AG20443 (cell line): ENCODE results near the gene ZNF331.

Experiments
- DNase-seq: peaks from one replicate; pipeline ENCODE4 v3.0.0; 2012; ENCODE audit warnings: low spot score, mixed read lengths

Gene ZNF331

GRCh38 chr19:53520547-53521372 is 17.2 kb upstream of the ZNF331 start:
- peak; percentile 97 for DNase-seq

- DNase-seq, result no peak
Observed at GRCh38 chr19:53521373-53522202, 16.4 kb upstream of the ZNF331 start.

DNA sequence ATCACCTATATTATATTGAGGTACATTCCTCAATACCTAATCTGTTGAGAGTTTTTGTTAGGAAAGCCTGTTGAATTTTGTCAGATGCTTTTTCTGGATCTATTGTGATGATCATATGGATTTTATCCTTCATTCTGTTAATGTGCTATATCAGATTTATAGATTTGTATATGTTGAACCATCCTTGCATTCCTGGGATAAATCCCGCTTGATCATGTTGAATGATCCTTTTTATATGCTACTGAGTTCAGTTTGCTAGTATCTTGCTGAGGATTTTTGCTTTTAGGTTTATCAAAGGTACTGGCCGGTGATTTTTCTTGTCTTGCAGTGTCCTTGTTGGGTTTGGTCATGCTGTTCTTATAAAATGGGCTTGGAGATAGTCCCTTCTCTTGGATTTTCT is 12.0 kb upstream of the ZNF331 start:
- DNase-seq, result no peak

GRCh38 chr19:53530622-53531021 is 7.3 kb upstream of the ZNF331 start:
- no peak for DNase-seq

- no peak for DNase-seq
Observed at GRCh38 chr19:53531457-53531856, 6.5 kb upstream of the ZNF331 start.

GRCh38 chr19:53532362-53532761 is 5.6 kb upstream of the ZNF331 start:
- no peak for DNase-seq

- DNase-seq, result no peak
Observed at GRCh38 chr19:53536225-53536548, 1.8 kb upstream of the ZNF331 start.

DNA sequence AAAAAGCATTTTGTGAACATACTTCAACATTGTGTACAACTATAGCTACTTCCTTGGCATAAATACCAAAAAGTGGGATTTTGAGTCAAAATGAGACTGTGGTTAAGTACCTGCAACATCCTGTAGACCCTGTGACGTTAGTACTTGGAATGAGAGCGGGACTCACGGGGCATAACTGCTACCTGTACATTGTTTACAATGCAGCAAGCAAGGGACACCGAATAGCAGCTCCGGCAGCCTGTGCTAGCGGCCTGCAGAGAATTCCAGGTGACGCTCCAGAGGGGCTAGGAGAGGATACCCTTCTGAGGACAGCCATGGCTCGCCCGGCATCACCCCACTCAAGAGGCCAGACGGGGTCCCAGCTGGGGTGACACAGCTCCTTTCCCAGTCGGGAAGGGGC is 824 bp upstream of the ZNF331 start:
- no peak for DNase-seq

DNA sequence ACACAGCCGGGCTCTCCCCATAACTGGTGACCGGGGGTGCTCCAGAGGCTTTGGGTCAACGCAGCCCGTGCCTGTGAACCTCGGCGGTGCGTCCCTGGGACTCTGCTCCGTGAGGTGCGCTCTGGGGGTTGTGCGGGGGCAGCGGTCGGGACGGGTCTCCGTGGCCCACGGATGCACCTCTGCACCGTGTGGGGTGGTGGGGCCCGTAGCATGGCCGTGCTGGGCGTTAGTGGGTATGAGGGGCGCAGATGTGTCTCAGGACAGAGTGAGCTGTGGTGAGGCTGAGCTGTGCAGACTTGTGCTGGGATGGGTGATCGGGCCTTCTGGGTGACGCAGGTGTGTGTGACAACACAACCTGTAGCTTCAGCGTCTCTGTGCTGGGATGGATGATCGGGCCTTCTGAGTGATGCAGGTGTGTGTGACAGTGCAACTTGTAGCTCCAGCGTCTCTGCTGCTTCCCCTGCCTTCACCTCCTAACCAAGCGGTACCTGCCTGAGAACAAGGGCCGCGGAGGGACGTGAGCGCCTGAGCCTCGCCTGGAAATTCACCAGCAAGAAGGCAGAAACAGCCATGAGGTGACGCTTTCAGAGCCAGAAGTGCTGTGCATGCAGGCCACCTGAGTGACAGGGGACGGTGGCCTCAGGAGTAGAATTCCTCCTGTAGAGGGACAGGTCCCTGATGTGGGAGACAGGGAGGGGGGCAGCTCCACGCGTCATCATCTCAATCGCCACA is 599 bp downstream of the ZNF331 start:
- no peak for DNase-seq

DNA sequence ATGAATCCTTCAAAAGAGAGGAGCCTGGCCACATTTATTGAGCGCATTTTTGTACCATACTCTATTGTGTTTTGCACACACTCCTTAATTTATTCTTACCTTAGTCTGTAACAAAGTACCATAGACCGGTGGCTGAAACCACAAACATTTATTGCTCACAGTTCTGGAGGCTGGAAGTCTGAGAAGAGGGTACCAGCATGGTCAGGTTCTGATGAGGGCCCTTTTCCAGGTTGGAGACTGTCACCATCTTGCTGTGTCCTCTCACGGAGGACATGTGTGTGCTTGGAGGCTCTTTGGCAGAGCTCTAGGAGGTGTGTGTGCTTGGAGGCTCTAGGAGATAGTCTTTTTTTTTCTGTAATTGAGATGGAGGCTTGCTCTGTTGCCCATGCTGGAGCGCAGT is 2.1 kb downstream of the ZNF331 start:
- no peak for DNase-seq

- DNase-seq, result no peak
Observed at GRCh38 chr19:53541971-53542370, 4.0 kb downstream of the ZNF331 start.

DNA sequence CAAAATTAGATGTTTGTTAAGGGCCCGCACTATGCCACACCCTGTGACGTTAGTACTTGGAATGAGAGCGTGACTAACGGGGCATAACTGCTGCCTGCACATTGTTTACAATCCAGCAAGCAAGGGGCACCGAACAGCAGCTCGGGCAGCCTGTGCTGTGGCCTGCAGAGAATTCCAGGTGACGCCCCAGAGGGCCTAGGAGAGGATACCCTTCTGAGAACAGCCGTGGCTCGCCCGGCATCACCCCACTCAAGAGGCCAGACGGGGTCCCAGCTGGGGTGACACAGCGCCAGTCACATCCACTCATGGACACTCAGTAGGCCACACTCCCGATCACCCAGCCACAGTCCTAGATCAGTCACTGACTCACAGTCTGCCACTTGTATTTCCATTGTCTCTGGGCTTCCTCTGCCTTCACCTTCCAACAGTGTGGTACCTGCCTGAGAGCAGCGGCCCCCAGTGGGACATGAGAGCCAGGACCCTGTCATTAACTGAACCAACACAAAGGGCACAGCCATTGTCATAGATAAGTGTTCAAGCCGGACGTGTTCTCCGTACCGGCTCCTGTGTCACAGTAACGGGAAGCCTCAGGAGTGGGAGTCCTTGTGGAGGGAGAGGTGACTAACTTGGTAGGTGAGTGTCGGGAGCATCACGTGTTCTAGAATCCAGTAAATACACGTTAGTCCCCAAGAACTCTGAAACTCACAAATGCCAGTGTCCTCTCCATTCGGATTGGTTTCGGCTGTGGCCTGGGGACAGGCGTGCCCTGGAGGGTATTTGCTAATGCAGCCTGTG is 7.5 kb downstream of the ZNF331 start:
- DNase-seq, result peak; percentile 70

DNA sequence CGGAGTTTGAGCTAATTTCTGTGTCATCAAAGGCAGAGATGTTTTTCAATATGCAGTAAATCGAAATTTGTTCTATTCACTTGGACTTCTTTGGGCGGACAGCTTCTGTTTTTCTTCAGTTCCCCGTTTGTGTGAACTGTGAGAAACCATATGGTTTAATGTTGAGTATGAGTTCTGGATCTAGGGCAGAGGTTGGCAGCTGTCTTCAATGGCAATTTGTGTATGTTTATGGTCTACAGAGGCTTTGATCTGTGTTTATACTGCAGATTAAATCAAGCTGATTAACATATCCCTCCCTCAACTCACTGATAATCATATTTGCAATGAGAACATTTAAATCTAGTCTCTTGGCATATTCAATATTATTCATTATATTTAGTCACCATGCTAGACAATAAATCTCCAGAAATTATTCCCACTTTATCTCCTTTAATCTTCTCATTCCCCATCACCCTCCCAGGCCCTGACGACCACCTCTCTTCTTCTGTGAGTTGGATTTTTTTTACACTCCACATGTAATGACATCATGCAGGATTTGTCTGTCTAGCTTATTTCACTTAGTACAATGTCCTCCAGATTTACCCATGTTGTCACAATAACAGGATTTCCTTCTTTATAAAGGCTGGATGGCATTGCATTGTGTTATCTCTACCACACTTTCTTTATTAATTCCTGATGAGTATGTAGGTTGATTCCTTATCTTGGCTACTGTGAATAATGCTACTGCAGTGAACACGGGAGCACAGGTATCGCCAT is 9.0 kb downstream of the ZNF331 start:
- DNase-seq, result no peak

GRCh38 chr19:53549340-53549739 is 11.4 kb downstream of the ZNF331 start:
- peak; percentile 58 for DNase-seq

DNA sequence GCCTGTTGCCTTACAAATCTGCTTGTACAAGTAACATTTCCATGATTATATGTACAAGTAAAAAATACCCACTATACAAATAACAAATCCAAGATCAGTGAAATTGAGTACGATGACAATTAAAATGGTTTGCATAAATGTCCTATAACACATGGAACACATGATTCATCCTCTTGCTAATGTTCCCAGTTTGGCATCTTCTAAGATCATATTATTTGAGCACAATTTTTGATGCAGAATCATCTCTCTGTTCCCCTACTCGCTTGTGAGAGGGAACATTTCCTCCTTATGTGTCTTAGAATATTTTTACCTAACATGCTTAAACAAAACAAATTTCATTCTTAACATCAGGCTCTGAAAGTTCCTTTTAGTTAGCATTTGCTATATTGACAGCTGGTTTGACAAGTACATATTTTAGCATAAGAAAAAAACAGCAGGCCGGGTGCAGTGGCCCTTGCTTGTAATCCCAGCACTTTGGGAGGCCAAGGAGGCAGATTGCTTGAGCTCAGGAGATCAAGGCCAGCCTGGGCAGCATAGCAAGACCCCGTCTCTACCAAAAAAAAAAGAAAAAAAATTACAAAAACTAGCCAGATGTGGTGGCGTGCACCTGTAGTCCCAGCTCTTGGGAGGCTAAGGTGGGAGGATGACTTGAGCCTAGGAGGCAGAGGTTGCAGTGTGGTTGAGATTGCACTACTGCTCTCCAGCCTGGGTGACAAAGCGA is 14.2 kb downstream of the ZNF331 start:
- no peak for DNase-seq

GRCh38 chr19:53553156-53553555 is 15.2 kb downstream of the ZNF331 start:
- DNase-seq, result no peak

DNA sequence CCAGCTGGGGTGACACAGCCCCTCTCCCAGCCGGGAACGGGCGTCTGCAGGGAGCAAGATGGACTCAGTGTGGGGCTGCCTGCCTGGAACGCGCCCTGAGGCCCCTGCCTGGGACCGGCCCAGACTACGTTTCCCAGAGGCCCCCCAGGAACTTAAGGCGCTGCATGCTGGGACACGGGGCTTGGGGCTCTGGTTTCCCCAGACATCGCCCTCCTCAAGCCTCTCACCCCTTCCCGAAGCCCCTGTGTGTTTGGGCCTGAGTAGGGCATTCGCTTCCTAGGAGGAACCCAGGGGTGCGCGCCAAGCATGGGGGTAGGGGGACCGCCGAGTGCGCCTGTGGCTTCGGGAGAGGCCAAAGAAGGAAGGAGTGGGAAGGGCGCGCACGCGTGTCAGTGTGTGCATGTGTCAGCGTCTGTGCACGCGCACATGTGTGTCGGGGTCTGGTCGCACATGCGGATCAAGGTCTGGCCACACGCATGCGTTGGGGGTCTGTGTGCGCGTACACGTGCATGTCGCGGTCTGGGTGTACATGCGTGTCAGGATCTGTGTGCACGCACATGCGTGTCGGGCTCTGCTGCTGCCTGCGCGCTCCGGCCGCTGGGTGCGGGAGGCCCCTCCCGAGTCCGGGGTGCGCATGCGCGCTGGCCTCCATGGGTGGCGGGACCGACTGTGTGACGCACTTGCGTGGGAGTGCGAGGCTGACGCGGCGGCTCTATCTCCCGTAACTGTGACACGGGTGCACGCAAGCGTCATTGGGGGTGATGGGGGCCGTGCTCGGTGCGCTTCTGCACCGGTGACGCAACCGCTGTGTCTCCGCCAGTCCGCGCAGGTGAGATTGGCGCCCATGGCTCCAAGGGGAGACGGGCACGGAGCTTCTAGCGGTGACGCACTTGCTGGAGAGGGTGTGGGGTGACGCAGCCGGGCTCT is 16.2 kb downstream of the ZNF331 start:
- peak; percentile 94 for DNase-seq

DNA sequence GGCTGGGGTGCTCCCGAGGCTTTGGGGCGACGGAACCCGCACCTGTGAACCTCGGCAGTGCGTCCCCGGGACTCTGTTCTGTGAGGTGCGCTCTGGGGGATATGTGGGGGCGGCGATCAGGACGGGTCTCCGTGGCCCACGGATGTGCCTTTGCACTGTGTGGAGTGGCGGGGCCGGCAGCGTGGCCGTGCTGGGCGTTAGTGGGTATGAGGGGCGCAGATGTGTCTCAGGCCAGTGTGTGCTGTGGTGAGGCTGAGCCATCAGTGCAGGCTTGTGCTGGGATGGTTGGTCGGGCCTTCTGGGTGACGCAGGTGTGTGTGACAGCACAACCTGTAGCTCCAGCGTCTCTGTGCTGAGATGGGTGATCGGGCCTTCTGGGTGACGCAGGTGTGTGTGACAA is 16.9 kb downstream of the ZNF331 start:
- no peak for DNase-seq

- no peak for DNase-seq
Observed at GRCh38 chr19:53555352-53555751, 17.4 kb downstream of the ZNF331 start.
